ENCODE results near the gene TH.

DNA sequence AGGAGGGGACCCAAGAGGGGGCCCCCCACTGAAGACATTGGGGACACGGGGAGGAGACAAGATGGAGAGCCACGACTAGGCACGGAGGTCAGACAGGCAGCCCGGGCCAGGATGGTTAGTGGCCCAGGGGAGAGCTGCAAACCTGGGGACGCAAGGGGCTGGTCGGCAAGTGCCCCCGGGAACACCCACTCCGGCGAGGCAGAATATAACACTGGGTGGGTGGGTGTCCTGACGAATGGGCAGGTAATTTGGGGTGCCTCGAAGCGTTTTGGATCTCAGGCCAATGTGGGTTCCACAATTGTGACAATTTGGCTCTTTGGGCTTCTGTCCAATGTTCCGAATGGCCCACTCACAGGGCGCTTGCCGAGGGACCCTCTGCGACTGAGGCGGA, 42.3 kb downstream of the TH start:
- TF ChIP-seq, protein P1, sequence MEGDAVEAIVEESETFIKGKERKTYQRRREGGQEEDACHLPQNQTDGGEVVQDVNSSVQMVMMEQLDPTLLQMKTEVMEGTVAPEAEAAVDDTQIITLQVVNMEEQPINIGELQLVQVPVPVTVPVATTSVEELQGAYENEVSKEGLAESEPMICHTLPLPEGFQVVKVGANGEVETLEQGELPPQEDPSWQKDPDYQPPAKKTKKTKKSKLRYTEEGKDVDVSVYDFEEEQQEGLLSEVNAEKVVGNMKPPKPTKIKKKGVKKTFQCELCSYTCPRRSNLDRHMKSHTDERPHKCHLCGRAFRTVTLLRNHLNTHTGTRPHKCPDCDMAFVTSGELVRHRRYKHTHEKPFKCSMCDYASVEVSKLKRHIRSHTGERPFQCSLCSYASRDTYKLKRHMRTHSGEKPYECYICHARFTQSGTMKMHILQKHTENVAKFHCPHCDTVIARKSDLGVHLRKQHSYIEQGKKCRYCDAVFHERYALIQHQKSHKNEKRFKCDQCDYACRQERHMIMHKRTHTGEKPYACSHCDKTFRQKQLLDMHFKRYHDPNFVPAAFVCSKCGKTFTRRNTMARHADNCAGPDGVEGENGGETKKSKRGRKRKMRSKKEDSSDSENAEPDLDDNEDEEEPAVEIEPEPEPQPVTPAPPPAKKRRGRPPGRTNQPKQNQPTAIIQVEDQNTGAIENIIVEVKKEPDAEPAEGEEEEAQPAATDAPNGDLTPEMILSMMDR (IDR thresholded peaks at IDR 0.05): no peak
- TF ChIP-seq RAD21 (conservative IDR thresholded peaks at IDR 0.05 in 1 of 2, IDR thresholded peaks at IDR 0.05 in 1 of 2) (no peak), POLR2A (IDR thresholded peaks at IDR 0.05; ENCODE audit: low read length) (no peak), RCOR1 (IDR thresholded peaks at IDR 0.05; ENCODE audit: low read depth, low read length) (no peak), FOSL2 (IDR thresholded peaks at IDR 0.05) (no peak), FOSL2 (CRISPR knock-in tag; IDR thresholded peaks at IDR 0.05) (no peak), SMC3 (IDR thresholded peaks at IDR 0.05) (no peak), FOXS1 (CRISPR knock-in tag; IDR thresholded peaks at IDR 0.05) (no peak), RNF2 (IDR thresholded peaks at IDR 0.05; ENCODE audit: borderline replicate concordance, low read depth) (no peak), RFX5 (IDR thresholded peaks at IDR 0.05) (no peak), CEBPB (IDR thresholded peaks at IDR 0.05) (no peak)
- TF ChIP-seq, protein P2, sequence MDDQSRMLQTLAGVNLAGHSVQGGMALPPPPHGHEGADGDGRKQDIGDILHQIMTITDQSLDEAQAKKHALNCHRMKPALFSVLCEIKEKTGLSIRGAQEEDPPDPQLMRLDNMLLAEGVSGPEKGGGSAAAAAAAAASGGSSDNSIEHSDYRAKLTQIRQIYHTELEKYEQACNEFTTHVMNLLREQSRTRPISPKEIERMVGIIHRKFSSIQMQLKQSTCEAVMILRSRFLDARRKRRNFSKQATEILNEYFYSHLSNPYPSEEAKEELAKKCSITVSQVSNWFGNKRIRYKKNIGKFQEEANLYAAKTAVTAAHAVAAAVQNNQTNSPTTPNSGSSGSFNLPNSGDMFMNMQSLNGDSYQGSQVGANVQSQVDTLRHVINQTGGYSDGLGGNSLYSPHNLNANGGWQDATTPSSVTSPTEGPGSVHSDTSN (IDR thresholded peaks at IDR 0.05): no peak
- TF ChIP-seq, protein P3, sequence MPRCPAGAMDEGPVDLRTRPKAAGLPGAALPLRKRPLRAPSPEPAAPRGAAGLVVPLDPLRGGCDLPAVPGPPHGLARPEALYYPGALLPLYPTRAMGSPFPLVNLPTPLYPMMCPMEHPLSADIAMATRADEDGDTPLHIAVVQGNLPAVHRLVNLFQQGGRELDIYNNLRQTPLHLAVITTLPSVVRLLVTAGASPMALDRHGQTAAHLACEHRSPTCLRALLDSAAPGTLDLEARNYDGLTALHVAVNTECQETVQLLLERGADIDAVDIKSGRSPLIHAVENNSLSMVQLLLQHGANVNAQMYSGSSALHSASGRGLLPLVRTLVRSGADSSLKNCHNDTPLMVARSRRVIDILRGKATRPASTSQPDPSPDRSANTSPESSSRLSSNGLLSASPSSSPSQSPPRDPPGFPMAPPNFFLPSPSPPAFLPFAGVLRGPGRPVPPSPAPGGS (IDR thresholded peaks at IDR 0.05): no peak

Measured in A549 (cell line).